Measurements from ENCODE around the gene ACOX2. TPM values are rescaled to one million over a fixed set of nuclear protein-coding genes. Genes with fewer than 3 reads are reported as not detected.

ACOX2 gene
- polyA plus RNA-seq (2013, experiment 1 of 4) = 4.6 TPM
- polyA plus RNA-seq (2013, experiment 2 of 4) = 5.2 TPM
- 1.7 TPM for polyA plus RNA-seq (2013, experiment 3 of 4)
- polyA plus RNA-seq (2013, experiment 4 of 4) = 5.3 TPM

DNA sequence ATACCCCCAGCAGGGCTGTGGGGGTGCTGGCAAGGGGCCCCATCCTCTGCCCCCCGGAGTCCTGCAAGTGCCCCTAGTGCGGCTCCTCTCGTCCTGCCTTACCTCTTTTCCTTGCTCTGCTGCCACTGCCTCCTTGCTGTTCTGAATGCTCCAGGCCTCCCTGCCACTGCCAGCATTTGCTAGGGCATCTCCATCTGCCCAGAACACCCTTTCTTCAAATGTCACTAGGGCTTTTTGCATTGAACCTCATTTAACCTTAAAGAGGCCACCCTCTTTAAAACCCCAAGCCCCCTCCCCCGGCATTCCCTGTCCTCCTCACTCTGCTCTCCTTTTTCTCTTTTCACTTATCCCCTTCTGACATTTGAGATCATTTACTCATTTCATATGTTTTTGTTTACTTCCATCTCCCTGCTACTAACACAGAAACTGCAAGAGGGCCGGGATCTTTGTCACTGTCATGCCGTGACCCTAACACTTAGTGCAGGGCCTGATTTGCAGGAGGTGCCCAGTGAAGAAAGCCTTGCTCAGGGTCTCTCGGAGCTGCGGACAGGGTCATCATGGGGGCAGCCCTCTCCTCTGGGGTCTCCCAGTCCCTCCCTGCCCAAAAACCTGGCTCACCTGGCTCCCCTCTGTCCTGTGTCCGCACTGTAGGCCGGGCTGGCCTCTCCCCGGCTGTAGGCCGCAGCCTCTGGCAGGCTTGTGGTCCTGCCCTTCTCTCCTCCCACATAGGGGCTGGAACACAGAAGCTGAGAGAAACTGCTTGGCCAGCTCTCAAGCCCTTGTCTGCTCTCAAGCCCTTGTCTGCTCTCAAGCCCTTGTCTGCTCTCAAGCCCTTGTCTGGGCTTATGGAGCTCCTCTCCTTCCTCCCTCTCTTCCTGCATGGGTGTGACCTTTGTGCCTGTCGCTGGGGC lies at the start of gene ACOX2:
ACOX2 (minus strand) TSS at position 690 of the 911 bp plus-strand sequence. CDS start 2,084 bp downstream, outside the sequence.
- Histone ChIP-seq H3K9me3 (ENCODE audit: control insufficient read depth, low read length) (no peaks in the 10 kb centered on the region), H3K4me3 (ENCODE audit: insufficient read depth, low read depth, low read length) (no peak within 1 kb of the TSS), H3K4me1 (ENCODE audit: control insufficient read depth, insufficient read depth, low read length) (peaks cover 9% of the 10 kb centered on the region), H3K36me3 (ENCODE audit: control insufficient read depth, insufficient read depth, low read length) (no peaks in the 10 kb centered on the region), H3K27ac (ENCODE audit: insufficient read depth, low read depth, low read length, poor library complexity, severe bottlenecking) (peak within 1 kb of the TSS; percentile 23), H3K27me3 (ENCODE audit: control insufficient read depth, insufficient read depth, low read length, poor library complexity, severe bottlenecking) (no peaks in the 10 kb centered on the region)
- 86 to 87% methylated on average over 13 of the region's 13 CpGs for WGBS, 2 experiments

- Histone ChIP-seq H3K27ac (ENCODE audit: insufficient read depth, low read depth, low read length, poor library complexity, severe bottlenecking) (no peak overlapping the region), H3K4me3 (ENCODE audit: insufficient read depth, low read depth, low read length) (no peak overlapping the region), H3K9me3 (ENCODE audit: control insufficient read depth, low read length) (no peaks in the 10 kb centered on the region), H3K27me3 (ENCODE audit: control insufficient read depth, insufficient read depth, low read length, poor library complexity, severe bottlenecking) (peaks cover 53% of the 10 kb centered on the region), H3K4me1 (ENCODE audit: control insufficient read depth, insufficient read depth, low read length) (peaks cover 31% of the 10 kb centered on the region), H3K36me3 (ENCODE audit: control insufficient read depth, insufficient read depth, low read length) (no peaks in the 10 kb centered on the region)
- WGBS, 2 experiments = 38 to 41% methylated on average over 8 of the region's 8 CpGs
Measured at GRCh38 chr3:58585994-58586393, 49.0 kb upstream of the ACOX2 start.

DNA sequence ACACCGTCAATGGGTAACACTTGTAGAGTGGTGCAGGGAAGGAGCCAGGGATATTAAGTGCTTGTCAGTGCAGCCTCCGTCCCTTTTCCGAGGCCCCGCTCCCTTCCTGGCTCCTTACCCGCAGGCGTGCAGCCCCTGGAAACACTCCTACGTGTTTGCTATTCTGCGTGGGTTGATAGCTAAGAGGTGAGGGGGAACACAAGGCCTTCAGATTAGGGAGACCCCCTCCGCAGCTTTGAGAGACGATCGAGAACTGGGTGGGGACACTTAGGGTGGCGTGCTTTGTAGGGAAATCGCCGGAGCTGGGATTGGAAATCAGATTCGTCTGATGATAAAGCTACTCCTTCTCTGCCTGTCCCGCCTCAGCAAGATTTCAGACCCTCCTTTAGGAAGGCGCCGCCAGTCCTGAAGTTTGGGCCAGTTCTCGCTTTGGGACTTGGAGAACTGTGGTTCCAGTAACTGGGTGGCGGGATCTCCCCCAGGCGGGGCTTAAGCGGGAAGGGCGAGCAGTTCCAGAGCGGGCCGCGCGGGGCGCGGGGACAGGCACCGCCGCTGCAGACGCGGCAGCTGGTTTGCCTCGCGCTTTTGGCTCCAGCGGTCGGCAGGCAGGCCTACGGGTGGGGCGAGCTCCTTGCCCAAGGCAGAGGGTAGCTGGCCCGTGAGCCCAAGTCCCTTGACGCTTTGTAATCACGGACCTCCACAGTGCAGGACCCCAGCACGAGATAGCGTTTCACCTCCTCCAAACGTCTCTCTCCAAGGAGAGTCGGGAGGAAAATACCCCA lies 48.2 kb upstream of the ACOX2 start:
- peaks cover 37% of the 10 kb centered on the region for H3K4me1 ChIP-seq (ENCODE audit: control insufficient read depth, insufficient read depth, low read length)
- H3K27me3 ChIP-seq (ENCODE audit: control insufficient read depth, insufficient read depth, low read length, poor library complexity, severe bottlenecking) = peaks cover 53% of the 10 kb centered on the region
- no peak overlapping the region for H3K4me3 ChIP-seq (ENCODE audit: insufficient read depth, low read depth, low read length)
- WGBS, 2 experiments = 15 to 16% methylated on average over 46 of the region's 46 CpGs
- no peaks in the 10 kb centered on the region for H3K36me3 ChIP-seq (ENCODE audit: control insufficient read depth, insufficient read depth, low read length)
- no peaks in the 10 kb centered on the region for H3K9me3 ChIP-seq (ENCODE audit: control insufficient read depth, low read length)
- H3K27ac ChIP-seq (ENCODE audit: insufficient read depth, low read depth, low read length, poor library complexity, severe bottlenecking) = no peak overlapping the region

DNA sequence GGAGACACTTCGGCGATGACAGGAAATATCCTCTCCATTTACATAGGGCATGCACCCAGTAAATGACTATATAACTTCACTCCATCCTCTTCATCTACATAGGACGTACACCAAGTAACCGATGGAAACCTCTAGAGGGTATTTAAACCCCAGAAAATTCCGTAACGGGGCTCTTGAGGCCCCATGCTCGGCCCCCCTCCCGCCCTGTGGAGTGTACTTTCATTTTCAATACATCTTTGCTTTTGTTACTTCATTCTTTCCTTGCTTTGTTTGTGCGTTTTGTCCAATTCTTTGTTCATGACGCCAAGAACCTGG lies 47.7 kb upstream of the ACOX2 start:
- no peak overlapping the region for H3K27ac ChIP-seq (ENCODE audit: insufficient read depth, low read depth, low read length, poor library complexity, severe bottlenecking)
- H3K9me3 ChIP-seq (ENCODE audit: control insufficient read depth, low read length) = no peaks in the 10 kb centered on the region
- peaks cover 42% of the 10 kb centered on the region for H3K4me1 ChIP-seq (ENCODE audit: control insufficient read depth, insufficient read depth, low read length)
- peaks cover 53% of the 10 kb centered on the region for H3K27me3 ChIP-seq (ENCODE audit: control insufficient read depth, insufficient read depth, low read length, poor library complexity, severe bottlenecking)
- H3K36me3 ChIP-seq (ENCODE audit: control insufficient read depth, insufficient read depth, low read length) = no peaks in the 10 kb centered on the region
- no peak overlapping the region for H3K4me3 ChIP-seq (ENCODE audit: insufficient read depth, low read depth, low read length)
- 77 to 79% methylated on average over 10 of the region's 10 CpGs for WGBS, 2 experiments

DNA sequence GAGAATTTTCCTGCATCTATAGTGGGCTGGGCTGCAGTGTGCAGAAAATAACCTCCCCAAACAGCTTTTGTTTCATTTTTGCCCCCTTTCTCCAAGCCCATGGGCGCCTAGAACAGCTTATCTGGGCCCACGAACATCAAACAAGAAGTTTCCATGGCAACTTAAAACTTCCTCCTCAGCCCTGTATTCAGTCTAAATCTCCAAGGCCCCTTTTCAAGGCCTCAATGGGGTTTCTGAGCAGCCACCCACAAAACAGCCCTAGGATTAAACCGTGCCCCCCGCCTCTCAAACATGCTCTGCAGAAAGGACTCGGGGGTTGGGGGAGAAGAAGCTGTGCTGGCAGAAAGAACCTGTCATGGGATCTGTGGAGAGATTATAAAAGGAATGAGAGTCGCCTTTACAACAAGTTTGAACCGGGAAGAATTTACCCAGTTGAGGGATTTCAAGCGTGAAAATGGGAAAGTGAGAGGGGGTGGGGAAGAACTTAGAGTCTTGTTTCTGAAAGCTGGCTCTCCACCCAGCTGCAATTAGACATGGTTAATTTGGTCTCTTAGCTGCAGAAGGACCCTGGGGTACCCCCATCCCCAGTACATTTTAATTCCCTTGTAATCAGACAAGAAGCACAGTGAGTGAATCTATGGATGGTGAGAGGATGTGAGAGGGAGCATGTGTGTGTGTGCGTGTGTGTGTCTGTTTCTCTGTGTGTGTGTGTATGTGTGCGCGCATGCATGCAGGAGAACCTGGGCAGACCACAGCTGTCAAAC lies 44.5 kb upstream of the ACOX2 start:
- 22 to 23% methylated on average over 11 of the region's 11 CpGs for WGBS, 2 experiments
- Histone ChIP-seq H3K27ac (ENCODE audit: insufficient read depth, low read depth, low read length, poor library complexity, severe bottlenecking) (peak overlapping the region; percentile 97), H3K9me3 (ENCODE audit: control insufficient read depth, low read length) (no peaks in the 10 kb centered on the region), H3K27me3 (ENCODE audit: control insufficient read depth, insufficient read depth, low read length, poor library complexity, severe bottlenecking) (peaks cover 38% of the 10 kb centered on the region), H3K4me3 (ENCODE audit: insufficient read depth, low read depth, low read length) (no peak overlapping the region), H3K36me3 (ENCODE audit: control insufficient read depth, insufficient read depth, low read length) (no peaks in the 10 kb centered on the region), H3K4me1 (ENCODE audit: control insufficient read depth, insufficient read depth, low read length) (peaks cover 58% of the 10 kb centered on the region)

- Histone ChIP-seq H3K4me3 (ENCODE audit: insufficient read depth, low read depth, low read length) (no peak overlapping the region), H3K36me3 (ENCODE audit: control insufficient read depth, insufficient read depth, low read length) (no peaks in the 10 kb centered on the region), H3K27me3 (ENCODE audit: control insufficient read depth, insufficient read depth, low read length, poor library complexity, severe bottlenecking) (peaks cover 32% of the 10 kb centered on the region), H3K4me1 (ENCODE audit: control insufficient read depth, insufficient read depth, low read length) (peaks cover 55% of the 10 kb centered on the region), H3K9me3 (ENCODE audit: control insufficient read depth, low read length) (no peaks in the 10 kb centered on the region), H3K27ac (ENCODE audit: insufficient read depth, low read depth, low read length, poor library complexity, severe bottlenecking) (peak overlapping the region; percentile 97)
- WGBS, 2 experiments = 1 to 4% methylated on average over 3 of the region's 4 CpGs
Measured at GRCh38 chr3:58580826-58581327, 43.9 kb upstream of the ACOX2 start.

- H3K27ac ChIP-seq (ENCODE audit: insufficient read depth, low read depth, low read length, poor library complexity, severe bottlenecking) = no peak overlapping the region
- no peaks in the 10 kb centered on the region for H3K9me3 ChIP-seq (ENCODE audit: control insufficient read depth, low read length)
- no peak overlapping the region for H3K4me3 ChIP-seq (ENCODE audit: insufficient read depth, low read depth, low read length)
- H3K27me3 ChIP-seq (ENCODE audit: control insufficient read depth, insufficient read depth, low read length, poor library complexity, severe bottlenecking) = peaks cover 12% of the 10 kb centered on the region
- peaks cover 59% of the 10 kb centered on the region for H3K4me1 ChIP-seq (ENCODE audit: control insufficient read depth, insufficient read depth, low read length)
- 95 to 96% methylated on average over 5 of the region's 5 CpGs for WGBS, 2 experiments
- H3K36me3 ChIP-seq (ENCODE audit: control insufficient read depth, insufficient read depth, low read length) = no peaks in the 10 kb centered on the region
Measured at GRCh38 chr3:58578873-58579272, 41.9 kb upstream of the ACOX2 start.

GRCh38 chr3:58577269-58577821 lies 40.4 kb upstream of the ACOX2 start, which contains the start of gene FAM107A:
Gene FAM107A, minus strand, starts transcription at chr3:58577391. Its CDS starts 7,531 bp downstream, at chr3:58569860.
- Histone ChIP-seq H3K36me3 (ENCODE audit: control insufficient read depth, insufficient read depth, low read length) (no peaks in the 10 kb centered on the region), H3K27me3 (ENCODE audit: control insufficient read depth, insufficient read depth, low read length, poor library complexity, severe bottlenecking) (peaks cover 6% of the 10 kb centered on the region), H3K4me1 (ENCODE audit: control insufficient read depth, insufficient read depth, low read length) (peaks cover 62% of the 10 kb centered on the region), H3K9me3 (ENCODE audit: control insufficient read depth, low read length) (no peaks in the 10 kb centered on the region), H3K27ac (ENCODE audit: insufficient read depth, low read depth, low read length, poor library complexity, severe bottlenecking) (no peak within 1 kb of the TSS), H3K4me3 (ENCODE audit: insufficient read depth, low read depth, low read length) (no peak within 1 kb of the TSS)
- 61 to 63% methylated on average over 12 of the region's 12 CpGs for WGBS, 2 experiments

DNA sequence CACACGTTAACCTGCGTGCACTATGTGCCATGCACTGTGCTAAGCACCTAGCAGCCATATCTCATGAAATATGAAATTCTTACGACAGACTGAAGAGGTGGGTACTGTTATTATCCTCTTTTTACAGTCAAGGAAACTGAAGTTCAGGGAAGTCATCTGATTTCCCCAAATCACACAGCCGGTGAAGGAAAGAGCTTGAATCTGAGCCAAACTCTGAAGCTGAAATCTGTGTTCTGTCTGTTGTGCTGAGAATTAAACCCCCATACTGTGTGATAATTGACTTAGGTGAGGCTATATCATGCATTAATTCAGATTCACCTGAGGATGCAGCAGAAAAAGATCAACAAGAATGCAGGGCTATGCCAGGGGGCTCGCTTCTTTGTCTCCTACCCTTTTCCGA lies 39.7 kb upstream of the ACOX2 start:
- WGBS, 2 experiments = 96 to 97% methylated on average over 6 of the region's 6 CpGs
- no peak overlapping the region for H3K4me3 ChIP-seq (ENCODE audit: insufficient read depth, low read depth, low read length)

More for the DNA sequence above, 39.7 kb upstream of the ACOX2 start:
- H3K27me3 ChIP-seq (ENCODE audit: control insufficient read depth, insufficient read depth, low read length, poor library complexity, severe bottlenecking) = peaks cover 3% of the 10 kb centered on the region
- H3K4me1 ChIP-seq (ENCODE audit: control insufficient read depth, insufficient read depth, low read length) = peaks cover 55% of the 10 kb centered on the region
- no peaks in the 10 kb centered on the region for H3K36me3 ChIP-seq (ENCODE audit: control insufficient read depth, insufficient read depth, low read length)
- H3K9me3 ChIP-seq (ENCODE audit: control insufficient read depth, low read length) = no peaks in the 10 kb centered on the region
- no peak overlapping the region for H3K27ac ChIP-seq (ENCODE audit: insufficient read depth, low read depth, low read length, poor library complexity, severe bottlenecking)

Data from ectodermal cell (in vitro differentiated cells).